Ishikawa (cell line): Measurements from ENCODE around the gene EFEMP2.

Experiments
- CEBPB ChIP-seq: IDR thresholded peaks from 2 replicates; pipeline ENCODE4 v1.6.1; 2012
- CREB1 ChIP-seq: IDR thresholded peaks from 2 replicates; pipeline ENCODE4 v1.6.1; 2012; ENCODE audit warnings: low read depth
- EGR1 ChIP-seq: IDR thresholded peaks from 2 replicates; pipeline ENCODE4 v1.6.1; 2012
- EP300 ChIP-seq: IDR thresholded peaks from 2 replicates; pipeline ENCODE4 v1.6.1; 2012; ENCODE audit warnings: borderline replicate concordance
- FOXM1 ChIP-seq: IDR thresholded peaks from 2 replicates; pipeline ENCODE4 v1.6.1; 2012; ENCODE audit warnings: low read depth, borderline replicate concordance
- MAX ChIP-seq: IDR thresholded peaks from 2 replicates; pipeline ENCODE4 v1.6.1; 2012
- NFIC ChIP-seq: IDR thresholded peaks from 2 replicates; pipeline ENCODE4 v1.6.1; 2012
- RAD21 ChIP-seq: IDR thresholded peaks from 2 replicates; pipeline ENCODE4 v1.6.1; 2012; ENCODE audit warnings: low read depth
- REST ChIP-seq: IDR thresholded peaks from 2 replicates; pipeline ENCODE4 v1.6.1; 2012; ENCODE audit warnings: low read depth, mild to moderate bottlenecking
- TAF1 ChIP-seq: IDR thresholded peaks from 2 replicates; pipeline ENCODE4 v1.6.1; 2012; ENCODE audit warnings: low read depth, mild to moderate bottlenecking
- TCF12 ChIP-seq: IDR thresholded peaks from 2 replicates; pipeline ENCODE4 v1.6.1; 2012; ENCODE audit warnings: low read depth
- TEAD4 ChIP-seq: IDR thresholded peaks from 2 replicates; pipeline ENCODE4 v1.6.1; 2012
- USF1 ChIP-seq: IDR thresholded peaks from 2 replicates; pipeline ENCODE4 v1.6.1; 2012
- YY1 ChIP-seq: IDR thresholded peaks from 2 replicates; pipeline ENCODE4 v1.6.1; 2012; ENCODE audit warnings: low read depth
- ZBTB7A ChIP-seq: IDR thresholded peaks from 2 replicates; pipeline ENCODE4 v1.6.1; 2012; ENCODE audit warnings: low read depth

EFEMP2 gene

GRCh38 chr11:65872586-65873317 lies at the start of gene EFEMP2:
Gene EFEMP2 (minus strand): TSS chr11:65872800. CDS start chr11:65872354, 446 bp downstream.
- TF ChIP-seq CREB1, result no peak
- peak; percentile 80; the same call in 1 of the 2 replicates for TF ChIP-seq ZBTB7A
- no peak for TF ChIP-seq NFIC
- TF ChIP-seq REST, result no peak
- TF ChIP-seq YY1, result no peak

GRCh38 chr11:65921876-65922275 lies 49.3 kb upstream of the EFEMP2 start:
- no peak for TF ChIP-seq TCF12

- TF ChIP-seq CREB1 (no peak), TCF12 (no peak), REST (no peak), CEBPB (no peak), EP300 (no peak), TAF1 (no peak), NFIC (no peak), FOXM1 (no peak), TEAD4 (no peak), YY1 (no peak), EGR1 (no peak), ZBTB7A (no peak), MAX (no peak), RAD21 (no peak), USF1 (no peak)
Observed at GRCh38 chr11:65921033-65921555, 48.5 kb upstream of the EFEMP2 start.

GRCh38 chr11:65920372-65920802 lies 47.8 kb upstream of the EFEMP2 start:
- TF ChIP-seq ZBTB7A (no peak), NFIC (no peak), RAD21 (no peak)

- TF ChIP-seq EGR1 (no peak), FOXM1 (no peak), USF1 (no peak), TAF1 (peak; percentile 27; the same call in 1 of the 2 replicates), RAD21 (no peak), MAX (no peak; the same call in 1 of the 2 replicates), ZBTB7A (0 out of 2 replicates have a peak, but pooled peaks have one; percentile 61)
Observed at GRCh38 chr11:65919573-65920371, 47.2 kb upstream of the EFEMP2 start.

GRCh38 chr11:65919141-65919572 lies 46.6 kb upstream of the EFEMP2 start, which contains the start of gene DRAP1:
Gene DRAP1 (plus strand): TSS chr11:65919426. CDS start chr11:65919502, 76 bp downstream.
- TF ChIP-seq EP300, result peak; percentile 63
- TF ChIP-seq MAX, result peak; percentile 81
- TF ChIP-seq REST, result 0 out of 2 replicates have a peak, but pooled peaks have one; percentile 14
- no peak for TF ChIP-seq ZBTB7A
- TF ChIP-seq CEBPB, result peak; percentile 15; the same call in 1 of the 2 replicates
- peak; percentile 54; the same call in 1 of the 2 replicates for TF ChIP-seq NFIC
- peak; percentile 49; the same call in 1 of the 2 replicates for TF ChIP-seq CREB1
- no peak for TF ChIP-seq RAD21
- peak; percentile 56 for TF ChIP-seq TAF1
- no peak for TF ChIP-seq FOXM1
- TF ChIP-seq YY1, result no peak
- TF ChIP-seq USF1, result peak; percentile 23; the same call in 1 of the 2 replicates
- peak; percentile 78; the same call in 1 of the 2 replicates for TF ChIP-seq TCF12
- TF ChIP-seq TEAD4, result peak; percentile 59
- TF ChIP-seq EGR1, result peak; percentile 100
